GM12891 (cell line): ENCODE measurements around the gene ATP2A1.
"Not testable (repeated sequence)": the region's sequence is repeated elsewhere in the genome, so short reads cannot be mapped to it uniquely, and the experiment has no call there.

Experiments used
- DNase-seq: peaks from one replicate; pipeline ENCODE4 v3.0.0; 2011; ENCODE audit warnings: low spot score; ENCODE audit not compliant: insufficient read length
- FAIRE-seq: peaks from 2 replicates; lab custom pipeline; 2011; peaks lifted over from hg19 to GRCh38; lab: Jason Lieb, UNC
- PAX5 ChIP-seq: IDR thresholded peaks from 2 replicates; pipeline ENCODE4 v1.6.1; 2011; ENCODE audit warnings: low read length, moderate library complexity, mild to moderate bottlenecking; ENCODE audit not compliant: insufficient read depth, severe bottlenecking
- POLR2A ChIP-seq: IDR thresholded peaks from 2 replicates; pipeline ENCODE4 v1.6.1; 2011; ENCODE audit warnings: low read depth, low read length, control low read depth
- POLR2AphosphoS5 ChIP-seq: IDR thresholded peaks from 2 replicates; pipeline ENCODE4 v1.6.1; 2011; ENCODE audit warnings: low read depth, low read length, control low read depth
- POU2F2 ChIP-seq: IDR thresholded peaks from 2 replicates; pipeline ENCODE4 v1.6.1; 2011; ENCODE audit warnings: low read depth, mild to moderate bottlenecking, control low read depth, low read length, moderate library complexity
- SPI1 ChIP-seq: IDR thresholded peaks from 2 replicates; pipeline ENCODE4 v1.6.1; 2011; ENCODE audit warnings: low read depth, low read length, control low read depth
- TAF1 ChIP-seq: IDR thresholded peaks from 2 replicates; pipeline ENCODE4 v1.6.1; 2011; ENCODE audit warnings: low read depth, low read length, control low read depth

ATP2A1 gene

GRCh38 chr16:28938721-28939120 is 60.4 kb downstream of the ATP2A1 start:
- DNase-seq (no peak), FAIRE-seq (no peak)
- TF ChIP-seq PAX5 = no peak
- no peak for TF ChIP-seq POLR2A
- no peak for TF ChIP-seq POU2F2
- no peak for TF ChIP-seq TAF1
- no peak for TF ChIP-seq SPI1
- TF ChIP-seq POLR2AphosphoS5 = no peak

DNA sequence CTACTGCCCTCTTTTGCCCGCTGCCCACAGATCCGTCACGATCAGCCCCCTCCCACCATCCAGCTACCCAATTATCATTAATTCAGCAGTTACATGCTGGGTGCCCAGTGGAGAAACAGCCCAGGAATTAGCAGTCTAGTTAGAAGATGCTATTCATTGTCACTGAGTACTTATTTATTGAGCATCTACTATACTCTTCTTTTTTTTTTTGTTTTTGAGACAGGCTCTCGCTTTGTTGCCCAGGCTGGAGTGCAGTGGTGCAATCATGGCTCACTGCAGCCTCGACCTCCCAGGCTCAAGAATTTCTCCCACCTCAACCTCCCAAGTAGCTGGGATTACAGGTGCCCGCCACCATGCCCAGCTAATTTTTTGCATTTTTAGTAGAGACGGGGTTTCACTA is 61.5 kb downstream of the ATP2A1 start:
- FAIRE-seq, DNase-seq: not testable (repeated sequence)

GRCh38 chr16:28943281-28943680 is 65.0 kb downstream of the ATP2A1 start:
- DNase-seq (no peak), FAIRE-seq (no peak)
- TF ChIP-seq POU2F2 (no peak), POLR2A (no peak), POLR2AphosphoS5 (no peak), PAX5 (no peak), TAF1 (no peak), SPI1 (no peak)

GRCh38 chr16:28946681-28947080 is 68.4 kb downstream of the ATP2A1 start:
- no peak for TF ChIP-seq POU2F2
- no peak for TF ChIP-seq POLR2AphosphoS5
- TF ChIP-seq TAF1 = no peak
- no peak for TF ChIP-seq PAX5
- no peak for TF ChIP-seq POLR2A
- TF ChIP-seq SPI1 = no peak
- no peak for DNase-seq
- no peak for FAIRE-seq

DNA sequence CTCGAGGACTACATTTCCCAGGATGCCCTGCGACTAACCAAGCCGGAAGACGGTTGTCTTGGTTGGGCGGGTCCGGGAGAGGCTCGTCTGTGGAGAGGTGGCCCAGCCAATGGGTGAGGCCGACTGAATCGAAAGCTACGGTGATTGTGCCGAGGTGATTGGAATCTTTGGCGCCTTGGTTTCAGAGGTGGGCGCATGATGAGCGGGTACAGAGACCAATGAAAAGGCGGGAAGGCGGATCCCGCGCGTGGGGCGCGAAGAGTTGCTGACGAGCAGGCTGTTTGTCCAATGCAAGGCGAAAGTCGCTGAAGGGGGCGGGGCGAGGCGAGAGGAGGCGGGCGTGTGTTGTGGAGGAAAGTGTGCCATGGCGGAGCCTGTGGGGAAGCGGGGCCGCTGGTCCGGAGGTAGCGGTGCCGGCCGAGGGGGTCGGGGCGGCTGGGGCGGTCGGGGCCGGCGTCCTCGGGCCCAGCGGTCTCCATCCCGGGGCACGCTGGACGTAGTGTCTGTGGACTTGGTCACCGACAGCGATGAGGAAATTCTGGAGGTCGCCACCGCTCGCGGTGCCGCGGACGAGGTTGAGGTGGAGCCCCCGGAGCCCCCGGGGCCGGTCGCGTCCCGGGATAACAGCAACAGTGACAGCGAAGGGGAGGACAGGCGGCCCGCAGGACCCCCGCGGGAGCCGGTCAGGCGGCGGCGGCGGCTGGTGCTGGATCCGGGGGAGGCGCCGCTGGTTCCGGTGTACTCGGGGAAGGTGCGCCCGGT is 72.5 kb downstream of the ATP2A1 start, which contains the start of gene NFATC2IP:
TSS of gene NFATC2IP (plus strand) at position 290 of the 762 bp plus-strand sequence. CDS start at position 365, 75 bp downstream.
- peak; percentile 98 for FAIRE-seq
- peak; percentile 96 for DNase-seq
- no peak for TF ChIP-seq SPI1
- peak; percentile 73 for TF ChIP-seq POLR2A
- peak; percentile 62 for TF ChIP-seq PAX5
- peak; percentile 63; the same call in 1 of the 2 replicates for TF ChIP-seq POLR2AphosphoS5
- TF ChIP-seq TAF1 = peak; percentile 89
- TF ChIP-seq POU2F2 = no peak

- FAIRE-seq = no peak
- no peak for DNase-seq
Measured at GRCh38 chr16:28951410-28951943, 73.2 kb downstream of the ATP2A1 start.

More at GRCh38 chr16:28951410-28951943, 73.2 kb downstream of the ATP2A1 start:
- TF ChIP-seq POLR2AphosphoS5 = no peak
